Endothelial cell of umbilical vein (primary cell): Measurements from ENCODE around the gene ITGB2. TPM values are rescaled to one million over a fixed set of nuclear protein-coding genes. Genes with fewer than 3 reads are reported as not detected.

Experiments
- BruUV-seq: library from RNA; stranded (reverse); fragments of 400-500 nt; replicated peaks from 2 replicates; lab custom pipeline; 2021; lab: Mats Ljungman, UMichigan
- CTCF ChIA-PET: fragments of 300-600, 350-600 bp; sonication (Branson Sonifier 250); formaldehyde crosslinking; loops from one replicate; lab custom pipeline; 2021; ENCODE audit warnings: antibody characterized with exemption, inconsistent platforms; lab: Charles Lee
- POLR2A ChIA-PET: fragments of 300-600, 350-600 bp; sonication (Branson Sonifier 250); formaldehyde crosslinking; loops from one replicate; lab custom pipeline; 2021; ENCODE audit warnings: antibody characterized with exemption, inconsistent platforms; lab: Charles Lee
- DNase-seq: peaks from one replicate; pipeline ENCODE4 v3.0.0-alpha.2; 2011; ENCODE audit warnings: low read depth, low spot score
- FAIRE-seq: peaks from 2 replicates; lab custom pipeline; 2011; peaks lifted over from hg19 to GRCh38; lab: Jason Lieb, UNC
- H2AFZ ChIP-seq: 2 replicates; pipeline ENCODE4 v1.6.0; 2012; ENCODE audit warnings: low read depth, low read length, control low read depth, inconsistent platforms
- H3K27ac ChIP-seq: 2 replicates; pipeline ENCODE4 v1.5.1; 2011; ENCODE audit warnings: low read depth, mild to moderate bottlenecking, control low read depth, low read length, moderate library complexity; ENCODE audit not compliant: insufficient read depth
- H3K27me3 ChIP-seq, 2 experiments: 2 replicates each; pipeline versions ENCODE4 v1.6.0 to v1.6.1; 2011; ENCODE audit warnings: low read length in 2 of 2, mixed read lengths in 1 of 2; ENCODE audit not compliant: control insufficient read depth in 2 of 2, insufficient read depth in 2 of 2
- H3K36me3 ChIP-seq, 2 experiments: 2 replicates in 1 of 2; 3 replicates in 1 of 2; pipeline ENCODE4 v1.5.1; 2011; ENCODE audit warnings: low read length in 2 of 2, mild to moderate bottlenecking in 1 of 2, moderate library complexity in 1 of 2; ENCODE audit not compliant: control insufficient read depth in 2 of 2, insufficient read depth in 2 of 2; ENCODE audit errors: extremely low read depth in 1 of 2
- H3K4me1 ChIP-seq: 3 replicates; pipeline ENCODE4 v1.5.1; 2011; ENCODE audit warnings: mild to moderate bottlenecking, low read length; ENCODE audit not compliant: control insufficient read depth, insufficient read depth; ENCODE audit errors: extremely low read depth
- H3K4me2 ChIP-seq: 2 replicates; pipeline ENCODE4 v1.6.1; 2011; ENCODE audit warnings: low read length, control low read depth, mixed read lengths; ENCODE audit not compliant: insufficient read depth
- H3K4me3 ChIP-seq, 3 experiments: fragments of 200-600 bp in 1 of 3; sonication (generic), shearing (Covaris generic) in 1 of 3; replicated peaks in 1 of 3; 2 replicates each; pipeline ENCODE4 v1.5.1; 2011 to 2016; ENCODE audit warnings: control low read depth in 3 of 3, low read length in 3 of 3, mild to moderate bottlenecking in 2 of 3, inconsistent platforms in 1 of 3, low read depth in 1 of 3, moderate library complexity in 1 of 3; ENCODE audit not compliant: insufficient read depth in 1 of 3
- H3K79me2 ChIP-seq: 2 replicates; pipeline ENCODE4 v1.6.0; 2012; ENCODE audit warnings: low read length, inconsistent platforms; ENCODE audit not compliant: control insufficient read depth, insufficient read depth
- H3K9ac ChIP-seq: replicated peaks from 2 replicates; pipeline ENCODE3; 2011; ENCODE audit warnings: low read length, control low read depth; ENCODE audit not compliant: insufficient read depth; ENCODE audit errors: extremely low read depth
- H3K9me1 ChIP-seq: replicated peaks from 3 replicates; pipeline ENCODE4 v1.6.0; 2011; ENCODE audit warnings: mild to moderate bottlenecking, low read length; ENCODE audit not compliant: control insufficient read depth, insufficient read depth; ENCODE audit errors: extremely low read depth
- H3K9me3 ChIP-seq: replicated peaks from 2 replicates; pipeline ENCODE4 v1.5.1; 2012; ENCODE audit warnings: low read length, inconsistent platforms; ENCODE audit not compliant: control insufficient read depth, insufficient read depth
- H4K20me1 ChIP-seq: replicated peaks from 2 replicates; pipeline ENCODE3; 2011; ENCODE audit warnings: mild to moderate bottlenecking, low read length; ENCODE audit not compliant: control insufficient read depth, insufficient read depth; ENCODE audit errors: extremely low read depth
- CTCF ChIP-seq, 2 donors: IDR thresholded peaks; 1 replicate in 1 of 2; 2 replicates in 1 of 2; pipeline ENCODE4 v1.5.1; 2011; ENCODE audit warnings: low read length in 2 of 2, mild to moderate bottlenecking in 2 of 2, moderate library complexity in 2 of 2, control low read depth in 1 of 2, inconsistent platforms in 1 of 2, low read depth in 1 of 2; ENCODE audit not compliant: insufficient read depth in 1 of 2; ENCODE audit errors: extremely low read depth in 1 of 2
- EZH2 ChIP-seq: IDR thresholded peaks from 2 replicates; pipeline ENCODE4 v1.6.1; 2012; ENCODE audit warnings: borderline replicate concordance, low read depth, mild to moderate bottlenecking, moderate library complexity, low read length, inconsistent platforms; ENCODE audit not compliant: severe bottlenecking
- FOS ChIP-seq: IDR thresholded peaks from 2 replicates; pipeline ENCODE4 v1.6.1; 2011; ENCODE audit warnings: mild to moderate bottlenecking, low read length, moderate library complexity, borderline replicate concordance; ENCODE audit not compliant: insufficient read depth
- GATA2 ChIP-seq: IDR thresholded peaks from 2 replicates; pipeline ENCODE4 v1.7.0; 2011; ENCODE audit warnings: low read depth, mild to moderate bottlenecking, moderate library complexity, mixed read lengths, low read length; ENCODE audit not compliant: insufficient read length, insufficient read depth
- JUN ChIP-seq: IDR thresholded peaks from 2 replicates; pipeline ENCODE4 v1.6.1; 2011; ENCODE audit warnings: borderline replicate concordance, low read depth; ENCODE audit not compliant: insufficient read length, insufficient read depth
- MAX ChIP-seq: IDR thresholded peaks from 2 replicates; pipeline ENCODE4 v1.6.1; 2011; ENCODE audit not compliant: insufficient read depth, insufficient read length
- MYC ChIP-seq: IDR thresholded peaks from one replicate; pipeline ENCODE4 v1.6.1; 2011; ENCODE audit warnings: mild to moderate bottlenecking, low read depth, low read length
- POLR2A ChIP-seq: IDR thresholded peaks from 2 replicates; pipeline ENCODE4 v1.6.1; 2012; ENCODE audit warnings: low read depth, mild to moderate bottlenecking, control low read depth, low read length
- POLR2AphosphoS5 ChIP-seq: IDR thresholded peaks from 2 replicates; pipeline ENCODE4 v1.6.1; 2012; ENCODE audit warnings: low read depth, mild to moderate bottlenecking, control low read depth, low read length, moderate library complexity; ENCODE audit not compliant: insufficient read depth
- dilution Hi-C: fragments of 300-500 bp; cut with MboI; formaldehyde crosslinking; loops from one replicate; pipeline ENCODE4 v1.15.0; 2019; ENCODE audit warnings: low sequenced_read_pairs; ENCODE audit not compliant: extremely low pct_ligation_motif_present
- intact Hi-C: fragments of 100-400 bp; cut with micrococcal nuclease; formaldehyde crosslinking; loops from one replicate; pipeline ENCODE4 v1.10.0; 2022
- polyA plus RNA-seq, 4 experiments: library from polyadenylated mRNA; depleted of rRNA in 3 of 4; stranded (reverse) in 3 of 4; unstranded in 1 of 4; fragments of >200 nt; gene quantifications; 2 replicates each; pipeline versions ENCODE4 v1.2.1 to v1.2.3, GENCODE V29; 2011 to 2012; ENCODE audit warnings: missing spikeins in 1 of 4
- total RNA-seq: library from RNA; stranded (reverse); gene quantifications from 2 replicates; pipeline ENCODE4 v1.2.3, GENCODE V29; 2021

Gene ITGB2
- total and polyA plus RNA-seq, 2 donors (not counting 3 experiments of a cell fraction or from before 2014, with no cell fraction given) = 0.39 to 0.91 TPM

GRCh38 chr21:44919111-44919912 lies 1.4 kb downstream of the ITGB2 start:
- Histone ChIP-seq H2AFZ (peak overlapping the region; percentile 48), H3K4me2 (no peak overlapping the region), H3K9me3 (no peaks in the 10 kb centered on the region), H4K20me1 (no peaks in the 10 kb centered on the region), H3K4me3 (no peak overlapping the region), H3K9me1 (no peaks in the 10 kb centered on the region), H3K27ac (no peak overlapping the region), H3K36me3 (no peaks in the 10 kb centered on the region), H3K79me2 (no peaks in the 10 kb centered on the region), H3K9ac (no peak overlapping the region), H3K4me1 (peaks cover 17% of the 10 kb centered on the region), H3K27me3 (peaks cover 5 to 8% of the 10 kb centered on the region in 2 experiments)
- no peak for FAIRE-seq
- intact Hi-C loops (no loop called here), dilution Hi-C loops (no loop called here)
- no TSS peak for BruUV-seq
- ChIA-PET POLR2A (no interaction called here), CTCF (interaction anchor here (0.7 to 1.6 kb wide), 10 partner anchors 8 to 220 kb away, joined by 3 to 9 read pairs (median 3); no protein-coding TSS in a partner anchor)
- TF ChIP-seq MAX (no peak), CTCF (IDR thresholded peaks at IDR 0.05; ENCODE audit: extremely low read depth in 1 of 2, insufficient read depth in 1 of 2, low read depth in 1 of 2, low read length in 2 of 2) (no peak), JUN (no peak), MYC (no peak), POLR2A (no peak), POLR2AphosphoS5 (no peak), EZH2 (no peak), FOS (no peak), GATA2 (no peak)
- no peak for DNase-seq
